ENCODE results near the gene AMBN. TPM values are rescaled to one million over a fixed set of nuclear protein-coding genes. Genes with fewer than 3 reads are reported as not detected.

AMBN gene
- total and polyA plus RNA-seq, 3 experiments from 2014 or later, result not detected

Other genes with a start within 250 kb of the AMBN start
- gene SMR3A, start 231.5 kb upstream of the AMBN start, total RNA-seq, result not detected
- not detected for gene SMR3A, start 231.5 kb upstream of the AMBN start, polyA plus RNA-seq
- gene SMR3B, start 209.1 kb upstream of the AMBN start, total RNA-seq, result not detected
- not detected for gene SMR3B, start 209.1 kb upstream of the AMBN start, polyA plus RNA-seq
- not detected for gene OPRPN, start 194.3 kb upstream of the AMBN start, total RNA-seq
- gene OPRPN, start 194.3 kb upstream of the AMBN start, polyA plus RNA-seq, result not detected
- gene MUC7, start 120.1 kb upstream of the AMBN start, total RNA-seq, result not detected
- gene MUC7, start 120.1 kb upstream of the AMBN start, polyA plus RNA-seq, result not detected
- gene AMTN, start 73.7 kb upstream of the AMBN start, total RNA-seq, result not detected
- not detected for gene AMTN, start 73.7 kb upstream of the AMBN start, polyA plus RNA-seq
- not detected for gene ENAM, start 36.5 kb downstream of the AMBN start, total RNA-seq
- gene ENAM, start 36.5 kb downstream of the AMBN start, polyA plus RNA-seq, result not detected
- not detected for gene JCHAIN, start 74.3 kb downstream of the AMBN start, total RNA-seq
- gene JCHAIN, start 74.3 kb downstream of the AMBN start, polyA plus RNA-seq, result not detected
- gene UTP3, start 96.3 kb downstream of the AMBN start, total RNA-seq, result 10 to 100 TPM; 42.5 to 43.4 TPM
- gene UTP3, start 96.3 kb downstream of the AMBN start, polyA plus RNA-seq, result 14.9 TPM
- 10 to 100 TPM; 13.8 to 14.8 TPM for gene RUFY3, start 129.7 kb downstream of the AMBN start, total RNA-seq
- gene RUFY3, start 129.7 kb downstream of the AMBN start, polyA plus RNA-seq, result 10.4 TPM
- gene GRSF1, start 247.6 kb downstream of the AMBN start, total RNA-seq, result 100 to 1,000 TPM; 112 to 125 TPM
- 99.7 TPM for gene GRSF1, start 247.6 kb downstream of the AMBN start, polyA plus RNA-seq

Measured in CD8-positive, alpha-beta memory T cell (primary cell).